Forelimb muscle (tissue), 1 donor: ENCODE measurements around the gene MARCHF10. TPM values are rescaled to one million over a fixed set of nuclear protein-coding genes. Genes with fewer than 3 reads are reported as not detected.
"Not testable (repeated sequence)": the region's sequence is repeated elsewhere in the genome, so short reads cannot be mapped to it uniquely, and the experiment has no call there.

Experiments used
- DNase-seq: peaks from one replicate; pipeline ENCODE4 v3.0.0-alpha.2; 2013; ENCODE audit warnings: low read depth
- polyA plus RNA-seq: library from polyadenylated mRNA; unstranded; fragments of 120-200 nt; gene quantifications from one replicate; pipeline ENCODE4 v1.2.1, GENCODE V29; 2013; ENCODE audit not compliant: insufficient read length

The MARCHF10 gene
- polyA plus RNA-seq, 1 donor, result 0.77 TPM

DNA sequence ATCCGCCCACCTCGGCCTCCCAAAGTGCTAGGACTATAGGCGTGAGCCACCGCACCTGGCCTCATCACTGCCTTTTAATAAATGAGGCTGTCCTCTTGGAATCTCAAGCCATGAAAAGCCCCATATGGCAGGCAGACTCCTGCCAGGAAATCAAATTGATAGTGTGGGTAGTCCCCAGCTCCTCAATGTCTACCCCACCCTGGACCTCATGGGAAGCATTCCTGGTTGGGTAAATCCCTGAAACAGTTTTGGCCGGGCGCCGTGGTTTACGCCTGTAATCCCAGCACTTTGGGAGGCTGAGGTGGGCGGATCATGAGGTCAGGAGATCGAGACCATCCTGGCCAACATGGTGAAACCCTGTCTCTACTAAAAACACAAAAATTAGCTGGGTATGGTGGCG lies 109.7 kb downstream of the MARCHF10 start:
- DNase-seq, result not testable (repeated sequence)

DNA sequence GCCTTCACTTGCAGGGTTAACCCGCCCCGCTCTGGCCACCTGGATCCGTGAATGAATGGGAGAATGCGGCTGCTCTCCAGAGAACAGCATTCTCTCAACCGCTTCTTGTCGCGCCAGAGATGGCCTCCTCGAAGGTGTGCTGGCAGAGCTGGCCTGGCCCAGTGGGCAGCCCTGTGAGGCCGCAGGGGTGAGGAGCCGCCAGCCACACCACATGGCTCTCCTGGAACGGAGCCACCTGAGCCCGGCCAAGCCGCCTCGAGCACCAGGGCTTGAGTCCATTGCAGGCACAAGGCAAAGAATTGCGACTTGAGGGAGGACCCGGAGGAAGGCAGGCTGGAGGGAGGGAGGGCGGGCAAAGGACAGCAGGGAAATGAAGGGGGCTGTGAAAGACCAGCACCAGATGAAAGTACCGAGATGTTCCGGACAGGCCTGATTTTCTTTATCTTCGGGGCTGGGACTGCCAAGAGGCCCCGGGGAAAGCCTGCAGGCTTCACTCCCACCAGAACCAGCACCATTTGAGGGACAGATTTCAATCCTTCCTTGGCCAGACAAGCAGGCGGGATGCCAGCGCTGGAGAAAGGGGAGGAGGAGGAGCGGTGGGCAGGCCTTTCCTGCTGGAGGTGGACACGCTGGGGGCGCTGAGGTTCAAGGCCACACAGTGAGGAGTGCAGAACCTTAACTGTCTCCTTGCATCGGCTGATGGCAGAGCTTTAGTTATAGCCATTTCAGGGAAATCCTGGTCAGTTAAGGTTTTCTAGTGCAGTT lies 111.2 kb downstream of the MARCHF10 start:
- DNase-seq, result no peak

DNA sequence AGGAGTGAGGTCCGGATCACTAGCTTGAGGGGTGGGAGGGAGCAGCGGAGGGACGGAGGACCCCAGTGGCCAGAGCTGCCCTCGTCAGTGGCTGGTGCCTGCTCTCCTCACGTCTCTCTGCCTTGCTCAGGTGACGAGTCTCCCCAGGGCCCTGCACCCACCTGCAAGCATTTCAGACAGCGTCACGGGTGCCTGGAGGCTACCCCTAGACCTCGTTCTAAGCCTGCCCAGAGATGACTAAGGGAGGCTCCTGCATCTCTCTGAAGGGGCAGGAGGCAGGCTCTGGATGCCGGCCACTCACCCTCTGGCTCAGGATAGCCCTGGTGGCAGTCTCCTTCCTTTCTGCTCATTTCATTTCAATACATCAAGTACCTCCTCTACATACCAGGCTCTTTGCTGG lies 111.9 kb downstream of the MARCHF10 start:
- DNase-seq, result no peak

DNA sequence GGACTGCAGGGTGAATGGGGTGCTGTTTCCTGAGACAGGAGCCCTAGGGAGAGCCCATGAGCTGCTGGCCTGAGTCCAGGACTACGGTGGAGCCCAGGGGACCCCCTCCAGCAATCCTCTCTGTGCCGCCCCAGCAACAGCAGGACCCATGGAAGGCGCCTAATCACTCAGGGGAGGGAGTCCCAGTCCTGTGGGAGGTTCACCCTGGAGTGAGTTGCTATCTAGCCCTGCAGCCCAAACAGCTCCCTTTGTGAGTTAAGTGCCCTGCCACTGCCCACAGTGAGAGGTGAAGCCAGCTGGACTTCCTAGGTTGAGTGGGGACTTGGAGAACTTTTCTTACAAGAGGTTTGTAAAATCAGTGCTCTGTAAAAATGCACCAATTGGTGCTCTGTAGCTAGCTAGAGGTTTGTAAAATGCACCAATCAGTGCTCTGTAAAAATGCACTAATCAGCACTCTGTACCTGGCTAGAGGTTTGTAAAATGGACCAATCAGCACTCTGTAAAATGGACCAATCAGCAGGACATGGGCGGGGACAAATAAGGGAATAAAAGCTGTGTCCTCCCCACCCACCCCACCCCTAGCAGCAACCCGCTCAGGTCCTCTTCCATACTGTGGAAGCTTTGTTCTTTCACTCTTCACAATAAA lies 112.9 kb downstream of the MARCHF10 start:
- not testable (repeated sequence) for DNase-seq

DNA sequence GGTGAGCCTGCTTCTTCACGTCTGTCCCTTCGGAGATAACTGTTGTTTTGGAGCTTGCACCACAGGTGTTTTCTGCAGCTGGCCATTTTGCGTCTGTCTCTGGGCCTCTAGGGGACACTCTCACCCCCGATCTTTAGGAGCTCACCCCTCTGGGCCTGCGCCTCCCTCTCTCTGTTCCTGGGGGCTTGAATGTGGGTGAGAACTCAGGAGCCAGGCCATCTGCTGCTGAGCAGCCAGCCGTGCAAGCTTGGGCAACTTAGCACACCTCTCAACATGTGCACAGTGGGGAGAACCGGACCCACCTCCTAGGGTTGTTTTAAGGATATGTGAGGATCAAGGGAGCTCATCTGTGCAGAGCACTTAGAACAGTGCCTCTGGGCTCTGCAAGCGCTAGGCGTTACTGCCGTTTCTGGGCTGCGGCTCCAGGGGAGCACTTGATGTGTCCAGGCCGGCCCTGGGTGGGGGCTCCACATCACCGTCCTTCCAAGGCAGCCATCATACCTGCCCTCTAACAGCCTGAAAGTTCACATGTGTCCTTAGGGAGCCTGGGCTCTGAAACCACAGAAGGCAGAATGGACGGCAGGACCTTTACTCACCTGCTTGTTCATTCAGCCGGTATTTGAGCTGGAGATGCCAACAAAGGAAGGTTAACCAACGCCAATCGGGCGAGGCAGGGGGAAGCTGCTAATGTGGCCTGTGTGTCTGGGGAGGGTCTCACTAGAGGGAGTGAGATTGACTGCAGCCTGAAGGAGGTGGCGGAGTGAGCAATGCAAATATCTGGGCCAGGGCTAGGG lies 114.3 kb downstream of the MARCHF10 start:
- no peak for DNase-seq

DNA sequence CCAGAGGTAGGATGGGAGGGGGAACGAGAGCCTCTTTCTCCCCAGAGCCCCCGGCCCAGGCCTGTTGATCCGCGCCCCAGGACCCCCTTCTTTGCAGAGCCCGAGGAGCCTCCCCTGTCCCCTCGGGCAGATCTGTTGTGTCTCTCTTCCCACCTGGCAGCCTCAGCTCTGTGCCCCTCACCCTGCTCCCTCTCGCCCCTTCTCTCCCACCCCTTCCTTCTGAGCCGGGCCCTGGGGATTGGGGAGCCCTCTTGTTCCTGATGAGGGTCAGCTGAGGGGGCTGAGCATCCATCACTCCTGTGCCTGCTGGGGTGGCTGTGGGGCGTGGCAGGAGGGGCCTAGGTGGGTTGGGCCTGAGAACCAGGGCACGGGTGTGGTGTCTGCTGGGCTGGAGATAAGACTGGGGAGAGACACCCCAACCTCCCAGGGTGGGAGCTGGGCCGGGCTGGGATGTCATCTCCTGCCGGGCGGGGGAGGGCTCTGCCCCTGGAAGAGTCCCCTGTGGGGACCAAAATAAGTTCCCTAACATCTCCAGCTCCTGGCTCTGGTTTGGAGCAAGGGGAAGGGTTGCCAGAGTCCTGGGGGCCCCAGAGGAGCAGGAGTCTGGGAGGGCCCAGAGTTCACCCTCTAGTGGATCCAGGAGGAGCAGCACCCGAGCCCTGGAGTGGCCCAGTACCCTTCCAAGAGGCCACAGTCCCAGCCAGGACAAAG lies 115.2 kb downstream of the MARCHF10 start:
- DNase-seq, result no peak

DNA sequence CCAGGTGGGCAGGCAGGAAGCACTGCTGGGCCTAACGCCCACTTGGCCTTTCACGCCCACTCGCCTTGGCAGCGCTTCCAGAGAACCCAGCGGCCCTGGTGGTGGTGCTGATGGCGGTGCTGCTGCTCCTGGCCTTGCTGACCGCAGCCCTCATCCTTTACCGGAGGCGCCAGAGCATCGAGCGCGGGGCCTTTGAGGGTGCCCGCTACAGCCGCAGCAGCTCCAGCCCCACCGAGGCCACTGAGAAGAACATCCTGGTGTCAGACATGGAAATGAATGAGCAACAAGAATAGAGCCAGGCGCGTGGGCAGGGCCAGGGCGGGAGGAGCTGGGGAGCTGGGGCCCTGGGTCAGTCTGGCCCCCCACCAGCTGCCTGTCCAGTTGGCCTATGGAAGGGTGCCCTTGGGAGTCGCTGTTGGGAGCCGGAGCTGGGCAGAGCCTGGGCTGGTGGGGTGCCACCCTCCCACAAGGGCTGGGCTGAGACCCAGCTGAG lies 115.9 kb downstream of the MARCHF10 start:
- DNase-seq, result no peak

DNA sequence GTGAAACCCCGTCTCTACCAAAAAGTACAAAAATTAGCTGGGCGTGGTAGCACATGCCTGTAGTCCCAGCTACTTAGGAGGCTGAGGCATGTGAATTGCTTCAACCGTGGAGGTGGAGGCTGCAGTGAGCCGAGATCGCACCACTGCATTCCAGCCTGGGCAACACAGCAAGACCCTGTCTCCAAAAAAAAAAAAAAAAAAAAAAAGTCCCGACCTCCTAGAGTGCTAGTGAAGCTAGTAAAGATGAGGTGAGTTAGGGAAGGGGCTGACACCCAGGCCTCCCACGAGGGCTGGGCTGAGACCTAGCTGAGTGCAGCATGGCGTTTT lies 116.6 kb downstream of the MARCHF10 start:
- DNase-seq, result not testable (repeated sequence)

DNA sequence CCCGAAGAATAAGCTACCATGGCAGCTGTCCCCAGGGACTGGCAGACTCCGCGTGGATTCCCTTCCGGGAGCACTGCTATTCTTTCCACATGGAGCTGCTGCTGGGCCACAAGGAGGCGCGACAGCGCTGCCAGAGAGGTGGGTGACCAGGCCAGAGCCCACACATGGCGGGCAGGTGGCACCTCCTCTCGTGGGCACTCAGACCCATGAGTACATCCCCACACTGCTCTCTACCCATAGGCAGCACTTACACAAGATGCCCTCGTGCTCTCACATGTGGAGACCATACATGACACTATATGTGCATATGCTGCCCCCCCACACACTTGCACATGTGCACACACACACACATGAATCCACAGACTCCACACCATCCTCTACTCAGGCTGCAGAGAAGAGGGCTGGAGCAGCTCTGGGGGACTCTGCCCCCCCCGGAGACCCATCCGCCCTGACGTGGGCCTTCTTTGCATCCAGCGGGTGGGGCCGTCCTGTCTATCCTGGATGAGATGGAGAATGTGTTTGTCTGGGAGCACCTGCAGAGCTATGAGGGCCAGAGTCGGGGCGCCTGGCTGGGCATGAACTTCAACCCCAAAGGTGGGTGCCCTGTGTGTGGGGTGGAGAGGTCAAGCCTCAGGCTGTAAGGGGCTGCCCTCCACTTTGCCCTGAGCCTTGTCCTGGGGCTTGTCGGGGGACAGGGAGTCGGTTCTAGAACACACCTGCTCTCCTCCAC lies 117.8 kb downstream of the MARCHF10 start:
- DNase-seq, result no peak

DNA sequence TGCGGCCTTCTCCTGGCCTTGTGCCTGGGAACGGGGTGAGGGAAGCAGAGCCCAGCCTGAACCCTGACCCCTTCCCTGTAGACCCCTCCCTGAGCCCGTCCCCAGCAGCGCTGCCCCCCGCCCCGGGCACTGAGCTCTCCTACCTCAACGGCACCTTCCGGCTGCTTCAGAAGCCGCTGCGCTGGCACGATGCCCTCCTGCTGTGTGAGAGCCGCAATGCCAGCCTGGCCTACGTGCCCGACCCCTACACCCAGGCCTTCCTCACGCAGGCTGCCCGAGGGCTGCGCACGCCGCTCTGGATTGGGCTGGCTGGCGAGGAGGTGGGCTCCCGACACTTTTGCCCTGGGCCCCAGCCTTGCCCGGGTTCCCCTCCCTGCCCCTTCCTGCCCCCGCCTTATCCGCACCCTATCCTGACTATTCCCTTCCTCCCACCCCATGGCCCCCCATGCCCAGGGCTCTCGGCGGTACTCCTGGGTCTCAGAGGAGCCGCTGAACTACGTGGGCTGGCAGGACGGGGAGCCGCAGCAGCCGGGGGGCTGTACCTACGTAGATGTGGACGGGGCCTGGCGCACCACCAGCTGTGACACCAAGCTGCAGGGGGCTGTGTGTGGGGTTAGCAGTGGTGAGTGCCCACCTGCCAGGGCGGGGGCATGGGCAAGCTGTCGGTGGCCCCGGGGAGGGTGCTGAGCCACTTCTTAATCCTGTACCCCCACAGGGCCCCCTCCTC lies 118.5 kb downstream of the MARCHF10 start:
- no peak for DNase-seq

DNA sequence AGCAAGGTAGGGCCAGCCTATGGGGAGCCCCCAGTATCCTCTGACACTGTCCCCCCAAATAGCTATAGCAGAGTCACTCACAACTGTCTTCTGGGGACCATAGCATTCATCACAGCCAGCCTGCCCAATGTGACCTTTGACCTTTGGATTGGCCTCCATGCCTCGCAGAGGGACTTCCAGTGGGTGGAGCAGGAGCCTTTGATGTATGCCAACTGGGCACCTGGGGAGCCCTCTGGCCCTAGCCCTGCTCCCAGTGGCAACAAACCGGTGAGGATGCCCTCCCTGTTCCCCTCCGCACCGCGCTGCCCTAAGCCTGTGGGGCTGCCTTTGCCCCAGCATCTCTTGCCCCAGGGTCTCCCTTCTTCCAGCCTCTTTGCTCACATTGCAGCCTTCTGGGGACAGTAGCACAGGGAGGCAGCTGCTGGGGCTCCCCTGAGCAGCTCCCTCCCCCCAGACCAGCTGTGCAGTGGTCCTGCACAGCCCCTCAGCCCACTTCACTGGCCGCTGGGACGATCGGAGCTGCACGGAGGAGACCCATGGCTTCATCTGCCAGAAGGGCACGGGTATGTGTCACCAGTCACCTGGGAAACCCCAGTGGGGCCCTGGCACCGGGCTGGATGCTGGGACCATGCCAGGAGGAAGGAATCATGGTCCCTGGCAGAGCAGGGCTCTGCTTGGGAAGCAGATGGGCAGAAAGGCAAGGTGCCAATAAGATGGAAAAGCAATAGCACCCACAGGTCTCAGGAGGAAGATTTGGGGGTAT lies 119.5 kb downstream of the MARCHF10 start:
- no peak for DNase-seq

DNA sequence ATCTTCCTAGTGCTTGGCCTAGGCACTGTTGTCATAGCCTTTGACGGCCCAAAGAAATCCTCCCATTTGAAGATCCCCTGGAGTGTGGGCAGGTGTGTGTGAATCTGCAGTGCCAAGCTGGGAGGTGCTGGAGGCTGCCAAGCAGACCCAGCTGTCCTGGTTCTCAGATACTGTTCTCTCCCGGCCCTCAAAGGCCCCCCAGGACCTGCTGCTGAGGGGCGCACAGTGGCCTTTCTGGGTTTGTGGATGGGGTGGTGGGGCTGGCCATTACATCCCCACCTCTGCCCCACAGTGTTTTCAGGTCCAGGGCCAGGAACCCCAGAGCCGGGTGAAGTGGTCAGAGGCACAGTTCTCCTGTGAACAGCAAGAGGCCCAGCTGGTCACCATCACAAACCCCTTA lies 120.1 kb downstream of the MARCHF10 start:
- no peak for DNase-seq

DNA sequence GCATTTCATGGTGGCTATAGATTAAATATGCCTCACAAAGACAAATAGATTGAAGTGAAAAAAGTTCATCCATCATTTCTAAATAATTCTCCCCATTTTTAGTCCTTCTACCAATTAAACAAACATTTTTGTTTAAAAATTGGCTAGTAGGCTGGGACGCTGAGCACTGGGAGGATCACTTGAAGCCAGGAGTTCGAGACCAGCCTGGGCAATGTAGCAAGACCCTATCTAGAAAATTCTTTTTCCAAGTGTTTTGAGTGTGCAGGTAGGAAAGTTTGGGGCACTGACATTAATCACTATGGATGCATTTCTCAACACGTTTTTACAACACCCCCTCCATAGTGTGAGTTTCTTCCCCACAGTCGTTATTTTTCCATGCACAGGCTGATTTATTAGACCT lies 123.9 kb downstream of the MARCHF10 start:
- no peak for DNase-seq

DNA sequence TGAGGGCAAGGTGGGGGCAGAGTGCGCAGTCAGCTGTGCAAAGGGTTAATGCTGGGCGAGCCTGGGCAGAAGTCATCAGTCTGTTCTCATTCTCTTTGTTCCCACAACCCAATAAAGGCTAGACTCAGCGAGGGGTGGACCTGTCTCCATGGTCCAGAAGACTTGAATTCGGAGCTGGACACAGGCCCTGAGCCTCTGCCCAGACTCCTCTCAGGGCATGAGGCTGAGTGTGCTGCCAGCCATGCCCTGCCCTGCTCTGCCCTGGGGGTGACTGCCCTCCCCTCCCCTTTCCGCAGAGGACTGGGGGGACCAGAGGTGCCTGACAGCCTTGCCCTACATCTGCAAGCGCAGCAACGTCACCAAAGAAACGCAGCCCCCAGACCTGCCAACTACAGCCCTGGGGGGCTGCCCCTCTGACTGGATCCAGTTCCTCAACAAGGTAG lies 126.2 kb downstream of the MARCHF10 start:
- DNase-seq, result no peak

DNA sequence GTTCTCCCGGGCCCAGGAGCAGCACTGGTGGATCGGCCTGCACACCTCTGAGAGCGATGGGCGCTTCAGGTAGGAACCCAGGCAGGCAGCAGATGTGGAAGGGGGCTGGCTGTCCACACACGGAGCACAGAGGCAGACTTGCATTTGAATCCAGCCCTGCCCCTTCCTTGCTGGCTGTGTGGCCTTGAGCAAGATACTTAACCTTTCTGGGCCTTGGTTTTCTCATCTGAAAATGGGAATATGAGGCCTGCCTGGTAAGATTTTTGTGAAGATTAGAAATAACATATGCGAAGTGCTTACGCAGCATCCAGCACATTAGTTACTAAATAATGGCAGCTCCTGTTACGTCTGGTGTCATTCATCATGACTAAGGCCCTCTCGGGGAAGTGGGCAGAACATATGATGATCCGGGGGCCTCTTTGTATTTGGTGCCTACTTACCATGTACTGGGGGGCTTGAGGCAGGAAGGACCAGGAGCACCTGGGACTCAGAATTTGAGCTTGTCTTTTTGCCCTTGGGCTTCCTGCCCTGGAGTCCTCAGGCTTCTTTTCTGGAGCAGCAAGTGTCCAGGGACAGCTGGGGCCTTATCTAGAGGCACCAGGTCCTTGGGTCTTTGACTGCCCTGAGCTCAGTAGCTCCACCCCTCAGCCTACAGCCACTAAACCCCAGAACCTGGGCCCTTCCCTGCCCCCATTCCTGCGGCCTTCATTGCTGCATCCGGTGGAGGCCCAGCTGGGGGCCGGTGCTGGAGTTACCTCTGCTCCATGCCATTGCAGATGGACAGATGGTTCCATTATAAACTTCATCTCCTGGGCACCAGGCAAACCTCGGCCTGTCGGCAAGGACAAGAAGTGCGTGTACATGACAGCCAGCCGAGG lies 126.8 kb downstream of the MARCHF10 start:
- DNase-seq, result no peak

DNA sequence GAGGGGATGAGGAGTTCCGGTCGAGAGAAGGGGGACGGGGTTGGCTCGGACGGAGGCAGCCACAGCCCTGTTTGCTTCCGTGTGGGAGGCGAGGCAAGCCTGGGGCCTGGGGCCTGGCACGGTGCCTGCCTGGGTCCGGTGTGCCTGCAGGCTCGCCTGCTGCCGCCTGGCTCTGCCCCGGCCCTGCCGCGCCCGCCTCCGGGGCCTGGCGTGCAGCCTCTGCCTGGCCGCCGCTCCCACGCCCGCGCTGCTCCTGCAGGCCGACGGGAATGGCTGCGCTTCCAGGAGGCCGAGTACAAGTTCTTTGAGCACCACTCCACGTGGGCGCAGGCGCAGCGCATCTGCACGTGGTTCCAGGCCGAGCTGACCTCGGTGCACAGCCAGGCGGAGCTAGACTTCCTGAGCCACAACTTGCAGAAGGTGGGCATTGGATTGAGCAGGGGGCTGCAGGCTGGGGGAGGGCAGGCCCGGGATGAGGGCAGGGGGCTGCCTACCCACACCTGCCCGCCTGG lies 127.5 kb downstream of the MARCHF10 start:
- DNase-seq, result no peak

DNA sequence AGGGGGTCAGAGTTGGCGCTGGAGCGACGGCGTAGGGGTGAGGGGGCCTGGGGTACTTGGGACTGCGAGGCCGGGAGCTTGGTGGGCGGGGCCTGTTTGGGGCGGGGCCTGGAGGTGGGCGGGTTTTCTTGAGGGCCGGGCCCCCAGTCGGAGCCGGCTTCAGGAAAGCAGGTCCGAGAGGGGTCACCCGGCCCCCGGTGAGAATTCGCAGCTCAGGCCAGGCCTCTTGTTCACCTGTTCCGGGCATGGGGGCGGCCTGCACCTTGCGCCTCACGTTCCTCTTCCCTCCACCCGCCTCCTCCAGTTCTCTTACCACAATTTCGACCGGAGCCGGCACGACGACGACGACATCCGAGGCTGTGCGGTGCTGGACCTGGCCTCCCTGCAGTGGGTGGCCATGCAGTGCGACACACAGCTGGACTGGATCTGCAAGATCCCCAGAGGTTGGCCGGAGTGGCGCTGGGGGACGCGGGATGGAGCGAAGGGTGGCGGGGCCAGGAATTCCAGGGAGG lies 128.2 kb downstream of the MARCHF10 start:
- DNase-seq, result no peak

DNA sequence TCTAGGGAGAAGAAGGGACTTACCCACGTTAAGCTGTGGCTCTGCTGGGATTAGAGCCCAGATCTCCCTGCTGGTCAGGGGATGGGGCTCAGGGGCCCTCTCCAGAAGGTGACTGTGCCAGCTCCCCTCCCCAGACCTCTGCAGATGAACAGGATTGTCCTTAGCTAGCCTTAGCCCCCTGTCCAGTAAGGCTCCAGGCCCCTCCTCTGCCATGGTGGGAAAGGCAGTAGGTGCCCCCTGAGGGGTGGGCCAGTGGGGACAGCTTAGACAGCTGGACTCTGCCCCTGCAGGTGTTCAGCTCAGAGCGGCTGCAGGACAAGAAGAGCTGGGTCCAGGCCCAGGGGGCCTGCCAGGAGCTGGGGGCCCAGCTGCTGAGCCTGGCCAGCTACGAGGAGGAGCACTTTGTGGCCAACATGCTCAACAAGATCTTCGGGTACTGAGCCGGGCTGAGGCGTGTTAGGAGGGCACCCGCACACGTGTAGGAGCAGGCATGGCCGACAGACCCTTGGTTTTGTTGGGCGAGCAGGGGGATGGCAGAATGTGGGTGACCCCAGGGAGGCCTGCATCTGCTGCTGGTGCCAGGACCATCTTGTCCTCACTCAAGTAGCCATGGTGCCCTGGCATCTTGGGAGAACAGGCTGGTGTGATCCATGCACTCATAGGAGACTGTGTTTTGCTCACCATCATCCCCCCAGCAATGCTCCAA lies 129.7 kb downstream of the MARCHF10 start:
- no peak for DNase-seq
